ENCODE measurements around the gene BBOX1.

The BBOX1 gene

DNA sequence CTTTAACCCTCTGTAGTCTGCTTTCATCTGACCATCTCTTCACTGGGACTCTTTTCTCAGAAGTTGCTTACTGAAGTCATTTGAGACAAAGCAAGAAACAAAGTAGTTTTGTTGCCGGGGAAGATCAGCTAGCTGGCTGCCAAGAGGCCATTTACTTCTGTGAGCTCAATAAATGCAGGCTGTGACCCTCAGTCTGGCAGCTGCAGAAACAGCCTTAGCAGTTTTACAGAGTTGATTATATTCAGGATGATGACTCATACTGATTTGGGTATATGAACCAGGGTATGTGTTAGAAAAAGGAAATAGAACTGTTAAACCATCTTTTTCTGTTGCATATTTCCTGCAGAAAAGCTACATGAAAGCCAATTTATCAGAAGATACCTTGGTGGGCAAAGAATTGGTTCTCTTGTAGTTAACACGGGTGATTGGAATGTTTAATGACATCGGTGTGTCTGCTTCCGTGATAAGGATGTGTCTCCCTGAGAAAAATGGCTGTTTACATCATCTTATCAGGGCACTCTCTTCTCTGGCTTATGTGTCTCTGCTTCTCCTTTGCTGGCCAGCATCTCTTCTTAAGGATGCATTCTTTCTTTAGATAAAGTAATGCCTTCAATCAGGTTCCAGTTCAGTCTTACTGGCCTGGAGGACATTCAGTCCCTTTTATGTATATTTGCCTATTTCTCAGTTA, 28.2 kb upstream of the BBOX1 start:
- ATAC-seq (ENCODE audit: low read depth) (no peak), DNase-seq (ENCODE audit: low spot score in 2 of 2) (no peak)
- no peak overlapping the region for H3K4me3 Mint-ChIP-seq
- H3K36me3 Mint-ChIP-seq, result no peaks in the 10 kb centered on the region
- no peaks in the 10 kb centered on the region for H3K27me3 Mint-ChIP-seq
- no peak overlapping the region for H3K27ac Mint-ChIP-seq
- no peaks in the 10 kb centered on the region for H3K4me1 Mint-ChIP-seq
- H3K9me3 Mint-ChIP-seq, result peaks cover 2% of the 10 kb centered on the region

- no peak overlapping the region for H3K4me3 Mint-ChIP-seq
- no peaks in the 10 kb centered on the region for H3K36me3 Mint-ChIP-seq
These were observed 26.7 kb upstream of the BBOX1 start for GRCh38 chr11:27013781-27014361.

GRCh38 chr11:27018902-27019529, 21.6 kb upstream of the BBOX1 start:
- H3K27ac Mint-ChIP-seq, result no peak overlapping the region
- H3K27me3 Mint-ChIP-seq, result no peaks in the 10 kb centered on the region
- ATAC-seq (ENCODE audit: low read depth) (no peak), DNase-seq (ENCODE audit: low spot score in 2 of 2) (no peak)
- no peak overlapping the region for H3K4me3 Mint-ChIP-seq
- no peaks in the 10 kb centered on the region for H3K4me1 Mint-ChIP-seq
- no peaks in the 10 kb centered on the region for H3K9me3 Mint-ChIP-seq
- no peaks in the 10 kb centered on the region for H3K36me3 Mint-ChIP-seq

More at GRCh38 chr11:27013781-27014361, 26.7 kb upstream of the BBOX1 start:
- DNase-seq (ENCODE audit: low spot score in 2 of 2) (no peak), ATAC-seq (ENCODE audit: low read depth) (no peak)
- Mint-ChIP-seq H3K4me1 (no peaks in the 10 kb centered on the region), H3K27ac (no peak overlapping the region), H3K27me3 (no peaks in the 10 kb centered on the region), H3K9me3 (peaks cover 2% of the 10 kb centered on the region)

DNA sequence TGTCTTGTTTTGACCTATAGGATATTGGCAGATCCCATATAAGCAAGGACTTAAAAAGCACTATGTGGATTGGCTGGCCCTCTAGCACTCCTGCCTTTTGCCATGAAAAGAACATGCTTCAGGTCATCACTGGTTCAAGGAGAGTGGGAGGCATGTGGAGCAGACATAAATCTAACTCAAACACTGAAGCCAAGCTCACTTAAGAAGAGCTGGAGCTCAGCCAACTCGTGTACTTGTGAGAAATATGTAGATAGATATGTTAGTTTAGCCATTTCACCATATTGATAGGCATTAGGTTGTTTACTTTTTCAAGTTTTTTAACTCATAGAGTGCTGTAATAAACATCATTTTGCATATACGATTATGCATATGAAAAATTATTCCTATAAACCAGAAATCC, 19.9 kb upstream of the BBOX1 start:
- no peak for DNase-seq (ENCODE audit: low spot score in 2 of 2)
- H3K27ac Mint-ChIP-seq, result no peak overlapping the region
- no peak overlapping the region for H3K4me3 Mint-ChIP-seq
- H3K4me1 Mint-ChIP-seq, result no peaks in the 10 kb centered on the region
- no peaks in the 10 kb centered on the region for H3K36me3 Mint-ChIP-seq
- peaks cover 3% of the 10 kb centered on the region for H3K9me3 Mint-ChIP-seq
- H3K27me3 Mint-ChIP-seq, result no peaks in the 10 kb centered on the region
- ATAC-seq (ENCODE audit: low read depth), result no peak

DNA sequence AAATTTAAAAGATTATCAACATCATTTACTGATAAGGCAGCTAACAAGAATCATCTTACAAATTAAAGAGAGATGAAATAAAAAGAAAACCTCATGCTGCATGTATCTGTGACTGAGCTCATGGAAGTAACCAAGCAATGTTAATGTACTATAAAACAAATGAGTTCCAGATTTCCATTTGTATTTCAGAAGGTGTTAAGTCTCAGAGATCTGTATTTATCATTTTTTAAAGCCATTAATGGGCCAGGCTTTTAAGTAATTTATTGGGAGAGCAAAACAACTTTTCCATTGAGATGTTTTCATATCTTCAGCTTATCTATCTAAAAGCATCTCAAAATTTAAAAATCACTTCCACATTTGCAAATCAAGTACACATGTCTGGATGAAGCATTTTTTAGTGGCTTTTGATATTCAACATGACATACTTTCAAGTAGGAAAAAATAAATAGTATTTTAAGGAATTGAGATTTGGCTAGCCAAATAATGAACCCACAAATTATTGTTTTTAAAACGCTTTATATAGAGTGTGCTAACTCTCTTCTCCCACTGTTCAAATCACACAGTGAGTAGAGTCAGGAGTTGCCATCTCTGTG, 17.9 kb upstream of the BBOX1 start:
- ATAC-seq (ENCODE audit: low read depth), result no peak

DNA sequence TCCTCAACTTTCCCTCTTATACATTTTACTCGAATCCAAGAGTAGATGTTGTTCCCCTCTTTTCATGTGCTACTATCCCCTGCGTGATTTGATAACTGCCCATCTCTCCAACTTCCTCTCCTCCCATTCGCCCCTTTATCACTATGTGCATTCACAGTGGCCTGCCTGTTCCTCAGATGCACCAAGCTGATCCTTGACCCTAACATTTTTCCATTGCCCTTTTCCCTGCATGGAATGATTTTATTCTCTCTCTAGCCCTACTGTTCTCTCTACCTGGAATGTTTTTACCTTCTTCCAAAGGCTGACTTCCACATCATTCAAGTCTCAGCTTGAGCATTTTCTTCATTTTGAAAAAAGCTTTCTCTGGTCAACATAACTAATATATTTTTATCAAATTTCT, 15.8 kb upstream of the BBOX1 start:
- Mint-ChIP-seq H3K27me3 (no peaks in the 10 kb centered on the region), H3K4me1 (no peaks in the 10 kb centered on the region), H3K9me3 (peaks cover 3% of the 10 kb centered on the region), H3K4me3 (no peak overlapping the region), H3K27ac (no peak overlapping the region), H3K36me3 (no peaks in the 10 kb centered on the region)
- ATAC-seq (ENCODE audit: low read depth), result no peak
- no peak for DNase-seq (ENCODE audit: low spot score in 2 of 2)

More for the DNA sequence above, 17.9 kb upstream of the BBOX1 start:
- Mint-ChIP-seq H3K27ac (no peak overlapping the region), H3K4me3 (no peak overlapping the region), H3K27me3 (no peaks in the 10 kb centered on the region), H3K36me3 (no peaks in the 10 kb centered on the region), H3K9me3 (peaks cover 3% of the 10 kb centered on the region), H3K4me1 (no peaks in the 10 kb centered on the region)
- DNase-seq (ENCODE audit: low spot score in 2 of 2), result no peak

DNA sequence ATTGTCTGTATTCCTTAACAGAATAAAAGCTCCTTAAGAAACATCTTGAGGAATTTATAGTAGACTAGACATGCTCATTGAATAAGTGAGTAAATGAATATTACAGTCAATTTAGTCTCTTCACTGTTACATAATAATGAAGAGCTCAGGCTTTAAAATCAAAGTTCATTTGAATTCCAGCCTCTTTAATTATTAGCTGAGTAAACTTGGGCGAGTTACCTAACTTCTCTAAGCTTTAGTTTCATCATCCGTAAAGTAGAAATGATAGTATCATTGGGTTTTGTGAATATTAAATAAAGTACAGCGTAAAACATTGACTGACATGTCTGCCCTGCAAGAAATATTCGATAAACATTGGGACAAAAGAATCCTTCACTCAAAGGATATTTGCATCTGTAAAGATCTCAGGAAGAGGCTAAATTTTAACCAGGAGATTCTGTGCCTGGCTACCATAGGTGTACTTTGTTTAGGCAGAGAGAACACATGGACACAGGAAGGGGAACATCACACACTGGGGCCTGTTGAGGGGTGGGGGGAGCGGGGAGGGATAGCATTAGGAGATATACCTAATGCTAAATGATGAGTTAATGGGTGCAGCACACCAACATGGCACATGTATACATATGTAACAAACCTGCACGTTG, 15.2 kb upstream of the BBOX1 start:
- Mint-ChIP-seq H3K27me3 (no peaks in the 10 kb centered on the region), H3K4me3 (no peak overlapping the region), H3K9me3 (peaks cover 3% of the 10 kb centered on the region), H3K27ac (no peak overlapping the region), H3K36me3 (no peaks in the 10 kb centered on the region), H3K4me1 (no peaks in the 10 kb centered on the region)
- DNase-seq (ENCODE audit: low spot score in 2 of 2) (no peak), ATAC-seq (ENCODE audit: low read depth) (no peak)

DNA sequence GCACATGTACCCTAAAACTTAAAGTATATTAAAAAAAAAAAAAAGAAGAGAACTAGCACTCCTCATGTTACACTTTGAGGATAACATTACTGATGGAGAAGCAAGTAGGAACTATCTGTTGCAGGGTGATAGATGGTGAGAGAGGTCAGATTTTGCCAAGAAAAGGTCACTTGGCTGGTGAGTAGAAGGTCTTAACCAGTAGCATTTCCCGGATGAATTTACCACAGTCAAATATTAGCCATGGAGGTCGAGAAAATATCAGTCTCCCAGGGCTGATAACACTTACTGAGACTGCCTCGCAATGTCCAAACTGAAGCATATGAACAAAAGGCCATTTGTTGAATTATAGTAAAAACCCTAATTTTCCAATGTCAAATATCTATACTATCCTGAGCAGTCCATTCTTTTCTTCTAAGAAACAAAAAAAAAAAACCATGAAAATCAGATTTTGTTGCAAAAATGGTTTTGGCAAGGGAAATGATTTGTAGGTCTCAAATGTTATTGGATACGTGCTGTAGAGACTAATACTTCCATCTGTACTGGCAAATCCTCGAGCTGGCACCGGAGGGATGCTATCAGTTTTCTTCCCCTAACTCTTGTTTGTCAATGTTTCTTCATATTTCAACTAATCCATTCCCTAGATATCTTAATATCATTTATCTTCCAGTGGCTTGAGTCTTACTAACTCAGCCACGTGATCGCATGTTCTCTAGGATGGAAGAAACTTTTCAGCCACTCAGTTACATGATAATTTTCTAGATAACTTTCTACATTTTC, 14.5 kb upstream of the BBOX1 start:
- no peak for ATAC-seq (ENCODE audit: low read depth)
- H3K36me3 Mint-ChIP-seq, result no peaks in the 10 kb centered on the region
- no peaks in the 10 kb centered on the region for H3K27me3 Mint-ChIP-seq
- no peak for DNase-seq (ENCODE audit: low spot score in 2 of 2)
- H3K27ac Mint-ChIP-seq, result no peak overlapping the region
- no peak overlapping the region for H3K4me3 Mint-ChIP-seq
- H3K9me3 Mint-ChIP-seq, result peaks cover 3% of the 10 kb centered on the region
- no peaks in the 10 kb centered on the region for H3K4me1 Mint-ChIP-seq

DNA sequence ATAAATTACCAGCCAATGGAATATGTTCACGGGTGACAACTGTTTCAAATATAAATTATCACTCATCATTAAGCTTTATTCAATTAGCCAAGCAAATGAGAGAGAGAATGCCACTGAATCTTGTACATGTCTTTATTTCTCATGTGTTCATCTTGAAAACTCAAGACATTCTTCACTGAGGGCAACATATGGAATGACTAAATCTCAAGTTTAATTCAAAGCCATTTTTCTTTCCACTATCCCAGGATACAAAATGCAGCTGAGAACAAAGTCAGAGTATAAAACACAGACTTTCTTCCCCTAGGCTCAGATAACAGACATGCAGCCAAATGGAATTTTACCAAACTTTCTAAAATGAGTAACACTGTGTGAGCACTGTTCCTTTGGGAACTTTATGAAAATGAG, 12.1 kb upstream of the BBOX1 start:
- Mint-ChIP-seq H3K4me3 (no peak overlapping the region), H3K27ac (no peak overlapping the region), H3K4me1 (no peaks in the 10 kb centered on the region), H3K27me3 (peaks cover 1% of the 10 kb centered on the region), H3K9me3 (peaks cover 7% of the 10 kb centered on the region), H3K36me3 (no peaks in the 10 kb centered on the region)
- no peak for ATAC-seq (ENCODE audit: low read depth)
- DNase-seq (ENCODE audit: low spot score in 2 of 2), result no peak

DNA sequence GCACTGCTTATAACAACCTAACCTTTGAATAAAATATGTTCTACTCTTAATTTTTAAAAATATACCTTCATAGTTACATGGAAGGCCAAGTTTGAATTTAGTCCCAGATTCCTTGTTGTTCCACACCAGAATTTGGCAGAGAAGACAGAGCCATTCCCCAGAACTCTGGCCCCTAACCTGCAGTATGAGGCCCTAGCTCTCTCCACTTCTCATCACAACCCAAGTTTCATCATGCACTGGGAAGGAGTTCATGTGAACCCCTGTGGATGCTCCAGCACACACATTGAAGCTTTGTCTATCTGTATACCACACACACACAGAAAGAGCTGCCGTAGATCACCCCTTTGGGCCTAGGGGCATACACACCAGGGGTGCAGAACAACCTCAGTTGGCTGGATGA, 10.6 kb upstream of the BBOX1 start:
- Mint-ChIP-seq H3K4me3 (no peak overlapping the region), H3K27ac (no peak overlapping the region), H3K36me3 (no peaks in the 10 kb centered on the region), H3K27me3 (peaks cover 1% of the 10 kb centered on the region), H3K9me3 (peaks cover 14% of the 10 kb centered on the region), H3K4me1 (no peaks in the 10 kb centered on the region)
- ATAC-seq (ENCODE audit: low read depth) (no peak), DNase-seq (ENCODE audit: low spot score in 2 of 2) (no peak)

DNA sequence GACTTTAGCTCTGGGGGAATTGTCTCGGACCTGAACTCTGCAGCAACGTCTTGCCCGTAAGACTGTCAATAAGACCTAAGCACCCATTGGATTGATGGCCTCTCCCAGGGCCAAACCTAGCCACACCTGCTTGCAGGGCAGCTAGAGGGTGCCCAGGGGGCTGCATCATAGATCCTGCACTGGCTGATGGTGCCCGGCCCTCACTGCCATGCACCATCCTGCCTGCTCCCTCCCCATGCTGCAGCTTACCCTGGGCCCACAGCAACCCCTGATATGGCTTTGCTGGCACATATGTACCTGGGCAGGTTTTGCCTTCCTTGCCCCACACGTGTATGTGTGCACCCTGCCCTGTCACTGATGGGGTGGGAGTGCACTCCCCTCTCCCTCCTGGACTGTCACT, 8.9 kb upstream of the BBOX1 start:
- H3K4me3 Mint-ChIP-seq, result no peak overlapping the region
- peaks cover 1% of the 10 kb centered on the region for H3K27me3 Mint-ChIP-seq
- no peaks in the 10 kb centered on the region for H3K36me3 Mint-ChIP-seq
- ATAC-seq (ENCODE audit: low read depth) (no peak), DNase-seq (ENCODE audit: low spot score in 2 of 2) (no peak)
- H3K27ac Mint-ChIP-seq, result no peak overlapping the region
- peaks cover 14% of the 10 kb centered on the region for H3K9me3 Mint-ChIP-seq
- no peaks in the 10 kb centered on the region for H3K4me1 Mint-ChIP-seq

- Mint-ChIP-seq H3K9me3 (peaks cover 5% of the 10 kb centered on the region), H3K27me3 (no peaks in the 10 kb centered on the region), H3K27ac (no peak overlapping the region), H3K36me3 (no peaks in the 10 kb centered on the region), H3K4me3 (no peak overlapping the region), H3K4me1 (no peaks in the 10 kb centered on the region)
- ATAC-seq (ENCODE audit: low read depth) (no peak), DNase-seq (ENCODE audit: low spot score in 2 of 2) (no peak)
These were observed 742 bp upstream of the BBOX1 start for GRCh38 chr11:27039873-27040272.

DNA sequence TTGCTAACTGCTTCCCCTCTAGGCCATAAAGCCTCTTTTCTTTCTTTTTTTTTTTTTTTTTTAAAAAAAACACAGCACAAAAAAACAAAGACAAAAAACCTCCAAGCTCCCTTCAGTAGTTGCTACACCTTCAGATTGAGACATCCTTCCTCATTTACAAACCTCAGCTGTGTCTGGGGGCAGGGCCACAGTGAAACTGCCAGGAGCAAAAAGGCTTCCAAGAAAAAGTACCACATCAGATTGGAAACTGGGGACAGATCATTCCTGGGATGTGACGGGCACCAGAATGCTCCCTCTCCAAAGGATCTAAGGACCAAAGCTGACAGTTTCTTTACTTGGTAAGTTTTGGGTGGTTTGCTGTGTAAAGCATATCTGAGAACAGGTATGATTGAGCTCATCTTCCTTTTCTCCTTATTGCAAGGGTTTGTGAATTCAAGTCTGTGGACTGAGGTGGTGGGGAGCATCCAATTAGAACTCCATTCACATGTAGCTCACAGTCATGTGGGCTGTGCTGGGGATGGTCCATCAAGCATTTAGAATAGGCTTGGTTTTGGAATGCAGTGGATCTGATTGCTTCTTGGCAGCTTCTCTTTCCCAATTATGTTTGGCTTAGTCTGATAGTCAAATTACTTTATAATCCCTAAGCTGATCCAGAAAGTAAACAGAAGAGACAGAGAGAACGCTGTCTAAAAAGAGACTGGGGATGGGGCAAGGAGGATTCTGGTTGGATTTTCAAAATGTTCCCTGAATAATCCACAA, 705 bp downstream of the BBOX1 start:
- Mint-ChIP-seq H3K4me3 (no peak overlapping the region), H3K4me1 (no peaks in the 10 kb centered on the region), H3K27me3 (no peaks in the 10 kb centered on the region), H3K36me3 (no peaks in the 10 kb centered on the region), H3K27ac (no peak overlapping the region), H3K9me3 (peaks cover 4% of the 10 kb centered on the region)
- DNase-seq (ENCODE audit: low spot score in 2 of 2), result no peak
- no peak for ATAC-seq (ENCODE audit: low read depth)
